ENCODE measurements around the gene TMEM151B. TPM values are rescaled to one million over a fixed set of nuclear protein-coding genes. Genes with fewer than 3 reads are reported as not detected.
A peak's percentile ranks its signal among the peaks of the same experiment; 100 is the strongest.

Gene TMEM151B
- total RNA-seq, 1 donor from 2014 or later, result 0.05 TPM

GRCh38 chr6:44246663-44247337, 23.4 kb upstream of the TMEM151B start, which contains the start of gene HSP90AB1:
Gene HSP90AB1, plus strand, starts transcription at chr6:44247101. Its CDS starts 1,529 bp downstream, at chr6:44248630.
- peaks cover 40% of the 10 kb centered on the region for H3K36me3 Mint-ChIP-seq (ENCODE audit: low read depth)
- peak within 1 kb of the TSS; percentile 98 for H3K4me3 Mint-ChIP-seq (ENCODE audit: unreplicated experiment)
- no peaks in the 10 kb centered on the region for H3K9me3 Mint-ChIP-seq (ENCODE audit: low read depth)
- peak within 1 kb of the TSS; percentile 98 for H3K27ac Mint-ChIP-seq (ENCODE audit: unreplicated experiment)
- peaks cover 42% of the 10 kb centered on the region for H3K4me1 Mint-ChIP-seq (ENCODE audit: low read depth)
- TF ChIP-seq CTCF (IDR thresholded peaks at IDR 0.05), result no peak
- no peaks in the 10 kb centered on the region for H3K27me3 Mint-ChIP-seq (ENCODE audit: low read depth)
- DNase-seq (ENCODE audit: low spot score), result peak; percentile 96

- peak; percentile 83 for DNase-seq (ENCODE audit: low spot score)
- no peaks in the 10 kb centered on the region for H3K9me3 Mint-ChIP-seq (ENCODE audit: low read depth)
These were observed 22.6 kb upstream of the TMEM151B start for GRCh38 chr6:44247338-44248302.

GRCh38 chr6:44248579-44248978, 21.7 kb upstream of the TMEM151B start:
- H3K36me3 Mint-ChIP-seq (ENCODE audit: low read depth), result peaks cover 53% of the 10 kb centered on the region
- peak overlapping the region; percentile 98 for H3K27ac Mint-ChIP-seq (ENCODE audit: unreplicated experiment)
- H3K9me3 Mint-ChIP-seq (ENCODE audit: low read depth), result no peaks in the 10 kb centered on the region
- peaks cover 58% of the 10 kb centered on the region for H3K4me1 Mint-ChIP-seq (ENCODE audit: low read depth)
- peak overlapping the region; percentile 98 for H3K4me3 Mint-ChIP-seq (ENCODE audit: unreplicated experiment)
- no peak for TF ChIP-seq CTCF (IDR thresholded peaks at IDR 0.05)
- H3K27me3 Mint-ChIP-seq (ENCODE audit: low read depth), result no peaks in the 10 kb centered on the region
- no peak for DNase-seq (ENCODE audit: low spot score)

More at GRCh38 chr6:44247338-44248302, 22.6 kb upstream of the TMEM151B start:
- peaks cover 45% of the 10 kb centered on the region for H3K36me3 Mint-ChIP-seq (ENCODE audit: low read depth)
- H3K4me1 Mint-ChIP-seq (ENCODE audit: low read depth), result peaks cover 49% of the 10 kb centered on the region
- TF ChIP-seq CTCF (IDR thresholded peaks at IDR 0.05), result peak; percentile 19
- H3K27me3 Mint-ChIP-seq (ENCODE audit: low read depth), result no peaks in the 10 kb centered on the region
- H3K27ac Mint-ChIP-seq (ENCODE audit: unreplicated experiment), result peak overlapping the region; percentile 98
- H3K4me3 Mint-ChIP-seq (ENCODE audit: unreplicated experiment), result peak overlapping the region; percentile 98

GRCh38 chr6:44249082-44249748, 21.0 kb upstream of the TMEM151B start:
- Mint-ChIP-seq H3K27ac (ENCODE audit: unreplicated experiment) (peak overlapping the region; percentile 98), H3K9me3 (ENCODE audit: low read depth) (no peaks in the 10 kb centered on the region), H3K4me1 (ENCODE audit: low read depth) (peaks cover 63% of the 10 kb centered on the region), H3K36me3 (ENCODE audit: low read depth) (peaks cover 58% of the 10 kb centered on the region), H3K27me3 (ENCODE audit: low read depth) (no peaks in the 10 kb centered on the region), H3K4me3 (ENCODE audit: unreplicated experiment) (peak overlapping the region; percentile 98)
- TF ChIP-seq CTCF (IDR thresholded peaks at IDR 0.05), result no peak
- DNase-seq (ENCODE audit: low spot score), result peak; percentile 38

Data from chondrocyte (in vitro differentiated cells).